HFF-Myc (cell line): ENCODE measurements around the gene IGSF5.

Source experiments
- DNase-seq: peaks from one replicate; pipeline ENCODE4 v3.0.0-alpha.2; 2011; ENCODE audit warnings: low read depth; ENCODE audit errors: extremely low read depth
- H3K4me3 ChIP-seq: replicated peaks from 2 replicates; pipeline ENCODE4 v1.5.1; 2011; ENCODE audit warnings: low read depth, mild to moderate bottlenecking, control low read depth, low read length
- CTCF ChIP-seq: IDR thresholded peaks from 2 replicates; pipeline ENCODE4 v1.5.1; 2012; ENCODE audit warnings: mild to moderate bottlenecking, low read depth, low read length, control low read depth; ENCODE audit errors: missing control alignments

IGSF5 gene

GRCh38 chr21:39754811-39755210 is 9.8 kb downstream of the IGSF5 start:
- no peak overlapping the region for H3K4me3 ChIP-seq
- no peak for DNase-seq
- no peak for TF ChIP-seq CTCF

- no peak for TF ChIP-seq CTCF
- no peak overlapping the region for H3K4me3 ChIP-seq
- DNase-seq: no peak
These were observed 11.3 kb downstream of the IGSF5 start for GRCh38 chr21:39756285-39756684.

- TF ChIP-seq CTCF: no peak
- H3K4me3 ChIP-seq: no peak overlapping the region
These were observed 18.4 kb downstream of the IGSF5 start for GRCh38 chr21:39763272-39763970.

GRCh38 chr21:39774227-39774626 is 29.2 kb downstream of the IGSF5 start:
- TF ChIP-seq CTCF: no peak
- no peak overlapping the region for H3K4me3 ChIP-seq
- DNase-seq: no peak

More at GRCh38 chr21:39763272-39763970, 18.4 kb downstream of the IGSF5 start:
- DNase-seq: no peak

GRCh38 chr21:39775816-39776215 is 30.8 kb downstream of the IGSF5 start:
- no peak for TF ChIP-seq CTCF
- no peak for DNase-seq
- no peak overlapping the region for H3K4me3 ChIP-seq

- no peak for TF ChIP-seq CTCF
- no peak for DNase-seq
- no peak overlapping the region for H3K4me3 ChIP-seq
These were observed 31.6 kb downstream of the IGSF5 start for GRCh38 chr21:39776589-39776988.

GRCh38 chr21:39781331-39781730 is 36.3 kb downstream of the IGSF5 start:
- no peak for DNase-seq
- TF ChIP-seq CTCF: no peak
- H3K4me3 ChIP-seq: no peak overlapping the region
